Neural cell (in vitro differentiated cells): ENCODE data around the gene ZNF790. TPM values are rescaled to one million over a fixed set of nuclear protein-coding genes. Genes with fewer than 3 reads are reported as not detected.

Experiments
- H2AFZ ChIP-seq: fragments of 200-600, 300-800 bp; sonication (generic), shearing (Covaris generic); 2 replicates; pipeline ENCODE4 v1.6.0; 2014; ENCODE audit warnings: low read depth, mild to moderate bottlenecking, antibody characterized with exemption, low read length, moderate library complexity
- H3F3A ChIP-seq: fragments of 200-600 bp; shearing (Covaris generic); 2 replicates; pipeline ENCODE4 v1.6.1; 2016; ENCODE audit warnings: mild to moderate bottlenecking, moderate library complexity, mixed read lengths, antibody characterized with exemption, low read length; ENCODE audit not compliant: insufficient read depth, poor library complexity, severe bottlenecking
- H3K27ac ChIP-seq: fragments of 200-600, 300-800 bp; sonication (generic), shearing (Covaris generic); 2 replicates; pipeline ENCODE4 v1.5.1; 2014; ENCODE audit warnings: mild to moderate bottlenecking, low read length, moderate library complexity
- H3K27me3 ChIP-seq: fragments of 300-800, 200-600 bp; sonication (generic), shearing (Covaris generic); 2 replicates; pipeline ENCODE4 v1.6.0; 2014; ENCODE audit warnings: mild to moderate bottlenecking, low read depth, low read length, moderate library complexity; ENCODE audit not compliant: insufficient read depth
- H3K36me3 ChIP-seq: fragments of 300-800, 200-600 bp; sonication (generic), shearing (Covaris generic); 2 replicates; pipeline ENCODE4 v1.5.1; 2014; ENCODE audit warnings: mild to moderate bottlenecking, antibody characterized with exemption, low read length, moderate library complexity; ENCODE audit not compliant: insufficient read depth
- H3K4me2 ChIP-seq: fragments of 300-800, 200-600 bp; sonication (generic), shearing (Covaris generic); 2 replicates; pipeline ENCODE4 v1.6.0; 2014; ENCODE audit warnings: mild to moderate bottlenecking, low read length
- H3K4me3 ChIP-seq: fragments of 300-800, 200-600 bp; sonication (generic), shearing (Covaris generic); 2 replicates; pipeline ENCODE4 v1.5.1; 2014; ENCODE audit warnings: mild to moderate bottlenecking, low read length, moderate library complexity
- H3K79me2 ChIP-seq: fragments of 200-600 bp; shearing (Covaris generic); replicated peaks from 2 replicates; pipeline ENCODE4 v1.6.0; 2014; ENCODE audit warnings: mild to moderate bottlenecking, low read length, moderate library complexity; ENCODE audit not compliant: insufficient read depth
- H3K9ac ChIP-seq: fragments of 300-800, 200-600 bp; sonication (generic), shearing (Covaris generic); 2 replicates; pipeline ENCODE4 v1.6.1; 2016; ENCODE audit warnings: mild to moderate bottlenecking, low read length, mixed read lengths
- H3K9me2 ChIP-seq: fragments of 200-600 bp; shearing (Covaris generic); 2 replicates; pipeline ENCODE4 v1.6.1; 2016; ENCODE audit warnings: mild to moderate bottlenecking, low read length, mixed read lengths; ENCODE audit not compliant: insufficient read depth
- H3K9me3 ChIP-seq: fragments of 200-600, 300-800 bp; sonication (generic), shearing (Covaris generic); 2 replicates; pipeline ENCODE4 v1.6.1; 2016; ENCODE audit warnings: mild to moderate bottlenecking, mixed run types, low read length, moderate library complexity, mixed read lengths
- H4K20me1 ChIP-seq: fragments of 200-600 bp; shearing (Covaris generic); 2 replicates; pipeline ENCODE4 v1.6.1; 2016; ENCODE audit warnings: mild to moderate bottlenecking, mixed run types; ENCODE audit not compliant: insufficient read depth
- CTCF ChIP-seq: fragments of 450-650 bp; IDR thresholded peaks from 2 replicates; pipeline ENCODE4 v1.5.1; 2014; ENCODE audit warnings: antibody characterized with exemption, mild to moderate bottlenecking, moderate library complexity; ENCODE audit not compliant: poor library complexity, severe bottlenecking
- EP300 ChIP-seq: fragments of 450-650 bp; conservative IDR thresholded peaks from 2 replicates; pipeline ENCODE4 v1.6.1; 2014; ENCODE audit warnings: antibody characterized with exemption, mild to moderate bottlenecking, moderate library complexity; ENCODE audit not compliant: poor library complexity, severe bottlenecking
- EZH2 ChIP-seq: fragments of 200-600, 300-800 bp; shearing (Covaris generic), sonication (generic); IDR thresholded peaks from 2 replicates; pipeline ENCODE4 v1.6.1; 2014; ENCODE audit warnings: antibody characterized with exemption, low read length, borderline replicate concordance, mild to moderate bottlenecking; ENCODE audit not compliant: insufficient read depth, poor library complexity, severe bottlenecking
- MXI1 ChIP-seq: fragments of 450-650 bp; conservative IDR thresholded peaks from 2 replicates; pipeline ENCODE4 v1.6.1; 2014; ENCODE audit warnings: antibody characterized with exemption, mild to moderate bottlenecking; ENCODE audit not compliant: poor library complexity, severe bottlenecking
- POLR2AphosphoS5 ChIP-seq: IDR thresholded peaks from 2 replicates; pipeline ENCODE4 v1.6.1; 2012
- RAD21 ChIP-seq: fragments of 450-650 bp; conservative IDR thresholded peaks from 2 replicates; pipeline ENCODE4 v1.6.1; 2014; ENCODE audit warnings: antibody characterized with exemption, mild to moderate bottlenecking, moderate library complexity
- REST ChIP-seq: IDR thresholded peaks from 2 replicates; pipeline ENCODE4 v1.6.1; 2012; ENCODE audit warnings: borderline replicate concordance
- SMC3 ChIP-seq: fragments of 450-650 bp; conservative IDR thresholded peaks from 2 replicates; pipeline ENCODE4 v1.6.1; 2014; ENCODE audit warnings: antibody characterized with exemption, mild to moderate bottlenecking, moderate library complexity; ENCODE audit not compliant: poor library complexity
- TAF1 ChIP-seq: IDR thresholded peaks from 2 replicates; pipeline ENCODE4 v1.6.1; 2012; ENCODE audit warnings: low read depth
- polyA plus RNA-seq: library from polyadenylated mRNA; depleted of rRNA; stranded (reverse); fragments of >200 nt; gene quantifications from 2 replicates; pipeline ENCODE4 v1.2.3, GENCODE V29; 2014

Gene ZNF790
- polyA plus RNA-seq, 1 donor from 2014 or later = 11.0 TPM

GRCh38 chr19:36851898-36852297, 13.7 kb upstream of the ZNF790 start:
- H2AFZ ChIP-seq = peak overlapping the region; percentile 100
- H3K9ac ChIP-seq = peak overlapping the region; percentile 87
- peak overlapping the region; percentile 88 for H3K4me3 ChIP-seq
- no peaks in the 10 kb centered on the region for H4K20me1 ChIP-seq
- TF ChIP-seq TAF1 = no peak
- peaks cover 3% of the 10 kb centered on the region for H3F3A ChIP-seq
- no peaks in the 10 kb centered on the region for H3K27me3 ChIP-seq
- H3K36me3 ChIP-seq = peaks cover 8% of the 10 kb centered on the region
- H3K9me3 ChIP-seq = peaks cover 9% of the 10 kb centered on the region
- H3K79me2 ChIP-seq = peaks cover 38% of the 10 kb centered on the region
- peak overlapping the region; percentile 76 for H3K27ac ChIP-seq
- no peaks in the 10 kb centered on the region for H3K9me2 ChIP-seq
- peak overlapping the region; percentile 72 for H3K4me2 ChIP-seq

- Histone ChIP-seq H3K27me3 (no peaks in the 10 kb centered on the region), H4K20me1 (no peaks in the 10 kb centered on the region), H3F3A (peaks cover 3% of the 10 kb centered on the region), H3K9ac (peak within 1 kb of the TSS; percentile 87), H3K9me3 (peaks cover 9% of the 10 kb centered on the region), H3K4me3 (peak within 1 kb of the TSS; percentile 88), H3K36me3 (peaks cover 5% of the 10 kb centered on the region), H3K27ac (peak within 1 kb of the TSS; percentile 76), H3K9me2 (no peaks in the 10 kb centered on the region), H2AFZ (peak within 1 kb of the TSS; percentile 100), H3K79me2 (peaks cover 37% of the 10 kb centered on the region), H3K4me2 (peak within 1 kb of the TSS; percentile 94)
- TF ChIP-seq EP300 (peak; percentile 16), SMC3 (peak; percentile 20), REST (peak; percentile 58), EZH2 (no peak), RAD21 (no peak), MXI1 (peak; percentile 54), CTCF (no peak), POLR2AphosphoS5 (peak; percentile 81), TAF1 (no peak)
Observed at GRCh38 chr19:36850559-36851442, 12.6 kb upstream of the ZNF790 start, which contains the start of gene ZNF345. Gene ZNF345, plus strand, starts transcription at chr19:36850876. Its CDS starts 25,955 bp downstream, at chr19:36876831.
